ENCODE results near the gene UQCR10. TPM values are rescaled to one million over a fixed set of nuclear protein-coding genes. Genes with fewer than 3 reads are reported as not detected.

Gene UQCR10
- polyA plus RNA-seq, 2 of the 4 experiments (the other 2 are of a cell fraction) = 115 to 171 TPM

- Histone ChIP-seq H3K27ac (no peak overlapping the region), H3K4me2 (no peak overlapping the region), H3K4me3 (no peak overlapping the region), H3K9me3 (no peaks in the 10 kb centered on the region), H3K4me1 (no peaks in the 10 kb centered on the region)
- ATAC-seq (no peak), DNase-seq (ENCODE audit: low read depth in 1 of 2, low spot score in 1 of 2) (no peak), FAIRE-seq (no peak)
- ChIA-PET POLR2A (no interaction called here), CTCF (interaction anchor here (0.6 to 1.4 kb wide), 2 partner anchors 137 to 1787 kb away, joined by 3 read pairs; no protein-coding TSS in a partner anchor)
- WGBS (ENCODE audit: missing lambda C conversion rate) = 71% methylated on average over 4 of the region's 6 CpGs
- TF ChIP-seq CBX2 (IDR thresholded peaks at IDR 0.05; ENCODE audit: borderline replicate concordance, low read depth) (no peak), JUN (IDR thresholded peaks at IDR 0.05) (no peak), REST (IDR thresholded peaks at IDR 0.05) (no peak), ATOH8 (CRISPR knock-in tag; IDR thresholded peaks at IDR 0.05; ENCODE audit: low read depth) (no peak), USF2 (IDR thresholded peaks at IDR 0.05) (no peak), ZNF302 (CRISPR knock-in tag; IDR thresholded peaks at IDR 0.05) (no peak), FOXS1 (CRISPR knock-in tag; IDR thresholded peaks at IDR 0.05) (no peak), KDM1A (IDR thresholded peaks at IDR 0.05; ENCODE audit: low read depth) (no peak), PHF8 (IDR thresholded peaks at IDR 0.05; ENCODE audit: borderline replicate concordance, low read depth) (no peak), JUNB (IDR thresholded peaks at IDR 0.05) (no peak), NR3C1 (IDR thresholded peaks at IDR 0.05) (no peak), CEBPB (IDR thresholded peaks at IDR 0.05) (no peak), MAFK (IDR thresholded peaks at IDR 0.05; ENCODE audit: partially characterized antibody) (no peak)
These were observed 34.3 kb upstream of the UQCR10 start for GRCh38 chr22:29732883-29733282.

- no peaks in the 10 kb centered on the region for H3K9me3 ChIP-seq
- DNase-seq (ENCODE audit: low read depth in 1 of 2, low spot score in 1 of 2) (no peak), FAIRE-seq (no peak), ATAC-seq (no peak)
- WGBS (ENCODE audit: missing lambda C conversion rate) = 77% methylated on average over 13 of the region's 19 CpGs
- POLR2A ChIA-PET = no interaction called here
- CTCF ChIA-PET = interaction anchor here (1.0 to 1.4 kb wide), 2 partner anchors 136 to 355 kb away, joined by 3 to 4 read pairs; no protein-coding TSS in a partner anchor
- no peak overlapping the region for H3K27ac ChIP-seq
- no peak overlapping the region for H3K4me2 ChIP-seq
- H3K4me1 ChIP-seq = no peaks in the 10 kb centered on the region
- H3K4me3 ChIP-seq = no peak overlapping the region
- TF ChIP-seq HOXB13 (CRISPR knock-in tag; IDR thresholded peaks at IDR 0.05; ENCODE audit: low read depth) = no peak
- TF ChIP-seq RFX5 (IDR thresholded peaks at IDR 0.05) = no peak
- TF ChIP-seq MAX (IDR thresholded peaks at IDR 0.05) = no peak
- no peak for TF ChIP-seq PHF8 (IDR thresholded peaks at IDR 0.05; ENCODE audit: borderline replicate concordance, low read depth)
- no peak for TF ChIP-seq JUNB (IDR thresholded peaks at IDR 0.05)
- no peak for TF ChIP-seq CHD4 (IDR thresholded peaks at IDR 0.05; ENCODE audit: borderline replicate concordance)
- TF ChIP-seq MAFK (IDR thresholded peaks at IDR 0.05; ENCODE audit: partially characterized antibody) = no peak
- no peak for TF ChIP-seq TP53 (CRISPR knock-in tag; IDR thresholded peaks at IDR 0.05)
- TF ChIP-seq PBX3 (IDR thresholded peaks at IDR 0.05) = no peak
- TF ChIP-seq HOXB5 (CRISPR knock-in tag; IDR thresholded peaks at IDR 0.05) = no peak
- TF ChIP-seq GATA3 (IDR thresholded peaks at IDR 0.05; ENCODE audit: borderline replicate concordance) = no peak
- TF ChIP-seq MAZ (IDR thresholded peaks at IDR 0.05; ENCODE audit: borderline replicate concordance, low read depth, low read length) = no peak
- TF ChIP-seq POLR2A (IDR thresholded peaks at IDR 0.05; ENCODE audit: low read length) = no peak
- no peak for TF ChIP-seq HMGXB4 (CRISPR knock-in tag; IDR thresholded peaks at IDR 0.05; ENCODE audit: borderline replicate concordance)
- TF ChIP-seq FOSL2 (IDR thresholded peaks at IDR 0.05) = no peak
- TF ChIP-seq FOSL2 (CRISPR knock-in tag; IDR thresholded peaks at IDR 0.05) = no peak
- TF ChIP-seq HEYL (CRISPR knock-in tag; IDR thresholded peaks at IDR 0.05) = no peak
These were observed 33.6 kb upstream of the UQCR10 start for GRCh38 chr22:29733362-29734201.
